ENCODE data around the gene KATNAL2.

GRCh38 chr18:46903406-46903805 lies 14.0 kb upstream of the KATNAL2 start:
- TF ChIP-seq EZH2 (IDR thresholded peaks at IDR 0.05; ENCODE audit: borderline replicate concordance) = no peak
- no peak for TF ChIP-seq CTCF (IDR thresholded peaks at IDR 0.05; ENCODE audit: poor library complexity)
- TF ChIP-seq EZH2phosphoT487 (IDR thresholded peaks at IDR 0.05; ENCODE audit: low read depth, severe bottlenecking, unreplicated experiment) = no peak
